ENCODE data around the gene LHFPL3. TPM values are rescaled to one million over a fixed set of nuclear protein-coding genes. Genes with fewer than 3 reads are reported as not detected.

Gene LHFPL3
- total and polyA plus RNA-seq, 2 donors (not counting 3 experiments of a cell fraction or from before 2014, with no cell fraction given) = not detected

GRCh38 chr7:104640506-104640905 is 312.1 kb downstream of the LHFPL3 start:
- POLR2A ChIA-PET = no interaction called here
- DNase-seq (ENCODE audit: low read depth, low spot score) (no peak), FAIRE-seq (no peak)
- no peaks in the 10 kb centered on the region for H3K27me3 ChIP-seq (ENCODE audit: control insufficient read depth in 2 of 2, insufficient read depth in 2 of 2, low read length in 2 of 2)
- intact Hi-C loops (cut with micrococcal nuclease) (no loop called here), dilution Hi-C loops (cut with MboI; ENCODE audit: extremely low pct_ligation_motif_present, low sequenced_read_pairs) (no loop called here)
- no peak overlapping the region for H3K4me2 ChIP-seq (ENCODE audit: insufficient read depth, low read length)
- H3K79me2 ChIP-seq (ENCODE audit: control insufficient read depth, insufficient read depth, low read length) = no peaks in the 10 kb centered on the region
- no peaks in the 10 kb centered on the region for H3K36me3 ChIP-seq (ENCODE audit: control insufficient read depth in 2 of 2, extremely low read depth in 1 of 2, insufficient read depth in 2 of 2, low read length in 2 of 2)
- no peak for TF ChIP-seq EZH2 (IDR thresholded peaks at IDR 0.05; ENCODE audit: borderline replicate concordance, low read depth, low read length, severe bottlenecking)
- TF ChIP-seq FOS (IDR thresholded peaks at IDR 0.05; ENCODE audit: borderline replicate concordance, insufficient read depth, low read length) = no peak
- TF ChIP-seq MYC (IDR thresholded peaks at IDR 0.05; ENCODE audit: low read depth, low read length) = no peak
- TF ChIP-seq JUN (IDR thresholded peaks at IDR 0.05; ENCODE audit: borderline replicate concordance, insufficient read depth, insufficient read length, low read depth) = no peak
- no peak for TF ChIP-seq GATA2 (IDR thresholded peaks at IDR 0.05; ENCODE audit: insufficient read depth, insufficient read length, low read depth, low read length)
- TF ChIP-seq POLR2AphosphoS5 (IDR thresholded peaks at IDR 0.05; ENCODE audit: insufficient read depth, low read depth, low read length) = no peak
- H3K9me3 ChIP-seq (replicated peaks; ENCODE audit: control insufficient read depth, insufficient read depth, low read length) = no peaks in the 10 kb centered on the region
- no peaks in the 10 kb centered on the region for H4K20me1 ChIP-seq (replicated peaks; ENCODE audit: control insufficient read depth, extremely low read depth, insufficient read depth, low read length)
- no peak overlapping the region for H2AFZ ChIP-seq (ENCODE audit: low read depth, low read length)
- no TSS peak for BruUV-seq (replicated peaks)
- H3K4me3 ChIP-seq (replicated peaks in 1 of 3; ENCODE audit: insufficient read depth in 1 of 3, low read depth in 1 of 3, low read length in 3 of 3) = no peak overlapping the region
- no peaks in the 10 kb centered on the region for H3K9me1 ChIP-seq (replicated peaks; ENCODE audit: control insufficient read depth, extremely low read depth, insufficient read depth, low read length)
- H3K9ac ChIP-seq (replicated peaks; ENCODE audit: extremely low read depth, insufficient read depth, low read length) = no peak overlapping the region
- no peak overlapping the region for H3K27ac ChIP-seq (ENCODE audit: insufficient read depth, low read depth, low read length)
- CTCF ChIA-PET = interaction anchor here (4.9 kb wide), 1 partner anchor 278 kb away, joined by 73 read pairs; no protein-coding TSS in a partner anchor
- H3K4me1 ChIP-seq (ENCODE audit: control insufficient read depth, extremely low read depth, insufficient read depth, low read length) = no peaks in the 10 kb centered on the region

GRCh38 chr7:104642560-104642959 is 314.2 kb downstream of the LHFPL3 start:
- no peak overlapping the region for H3K4me2 ChIP-seq (ENCODE audit: insufficient read depth, low read length)
- no peaks in the 10 kb centered on the region for H3K79me2 ChIP-seq (ENCODE audit: control insufficient read depth, insufficient read depth, low read length)
- no peak overlapping the region for H2AFZ ChIP-seq (ENCODE audit: low read depth, low read length)
- dilution Hi-C loops (cut with MboI; ENCODE audit: extremely low pct_ligation_motif_present, low sequenced_read_pairs) = no loop called here
- no peak overlapping the region for H3K9ac ChIP-seq (replicated peaks; ENCODE audit: extremely low read depth, insufficient read depth, low read length)
- no peaks in the 10 kb centered on the region for H3K9me3 ChIP-seq (replicated peaks; ENCODE audit: control insufficient read depth, insufficient read depth, low read length)
- no peak for TF ChIP-seq CTCF (IDR thresholded peaks at IDR 0.05; ENCODE audit: extremely low read depth in 1 of 2, insufficient read depth in 1 of 2, low read depth in 1 of 2, low read length in 2 of 2)
- no peak for TF ChIP-seq EZH2 (IDR thresholded peaks at IDR 0.05; ENCODE audit: borderline replicate concordance, low read depth, low read length, severe bottlenecking)
- TF ChIP-seq GATA2 (IDR thresholded peaks at IDR 0.05; ENCODE audit: insufficient read depth, insufficient read length, low read depth, low read length) = no peak
- TF ChIP-seq POLR2A (IDR thresholded peaks at IDR 0.05; ENCODE audit: low read depth, low read length) = no peak
- no peak for TF ChIP-seq POLR2AphosphoS5 (IDR thresholded peaks at IDR 0.05; ENCODE audit: insufficient read depth, low read depth, low read length)
- TF ChIP-seq MYC (IDR thresholded peaks at IDR 0.05; ENCODE audit: low read depth, low read length) = no peak
- no peak for TF ChIP-seq MAX (IDR thresholded peaks at IDR 0.05; ENCODE audit: insufficient read depth, insufficient read length)
- no peak for TF ChIP-seq FOS (IDR thresholded peaks at IDR 0.05; ENCODE audit: borderline replicate concordance, insufficient read depth, low read length)
- no peak for TF ChIP-seq JUN (IDR thresholded peaks at IDR 0.05; ENCODE audit: borderline replicate concordance, insufficient read depth, insufficient read length, low read depth)
- FAIRE-seq (no peak), DNase-seq (ENCODE audit: low read depth, low spot score) (no peak)
- ChIA-PET CTCF (interaction anchor here (1.3 to 8.6 kb wide), 13 partner anchors 11 to 947 kb away, joined by 3 to 187 read pairs (median 16); no protein-coding TSS in a partner anchor), POLR2A (no interaction called here)
- H3K27me3 ChIP-seq (ENCODE audit: control insufficient read depth in 2 of 2, insufficient read depth in 2 of 2, low read length in 2 of 2) = peaks cover 0 to 2% of the 10 kb centered on the region in 2 experiments
- H3K27ac ChIP-seq (ENCODE audit: insufficient read depth, low read depth, low read length) = no peak overlapping the region
- H3K4me1 ChIP-seq (ENCODE audit: control insufficient read depth, extremely low read depth, insufficient read depth, low read length) = no peaks in the 10 kb centered on the region
- no TSS peak for BruUV-seq (replicated peaks)
- intact Hi-C loops (cut with micrococcal nuclease) = no loop called here
- H4K20me1 ChIP-seq (replicated peaks; ENCODE audit: control insufficient read depth, extremely low read depth, insufficient read depth, low read length) = no peaks in the 10 kb centered on the region
- H3K9me1 ChIP-seq (replicated peaks; ENCODE audit: control insufficient read depth, extremely low read depth, insufficient read depth, low read length) = no peaks in the 10 kb centered on the region
- no peaks in the 10 kb centered on the region for H3K36me3 ChIP-seq (ENCODE audit: control insufficient read depth in 2 of 2, extremely low read depth in 1 of 2, insufficient read depth in 2 of 2, low read length in 2 of 2)
- H3K4me3 ChIP-seq (replicated peaks in 1 of 3; ENCODE audit: insufficient read depth in 1 of 3, low read depth in 1 of 3, low read length in 3 of 3) = no peak overlapping the region

Measured in endothelial cell of umbilical vein (primary cell).